Prostate gland (tissue), 2 donors: ENCODE data around the gene LIMS3.
"Not testable (repeated sequence)": the region's sequence is repeated elsewhere in the genome, so short reads cannot be mapped to it uniquely, and the experiment has no call there.

Source experiments
- CTCF ChIP-seq, 4 experiments: fragments of 200-600 bp in 2 of 4; fragments of 450-650 bp in 2 of 4; sonication (generic) in 2 of 4; IDR thresholded peaks; 1 replicate in 3 of 4; 2 replicates in 1 of 4; pipeline ENCODE4 v1.5.1; 2016 to 2019; ENCODE audit warnings: antibody characterized with exemption in 4 of 4, mild to moderate bottlenecking in 2 of 4, moderate library complexity in 2 of 4
- POLR2AphosphoS5 ChIP-seq: sonication (generic); formaldehyde crosslinking; IDR thresholded peaks from one replicate; pipeline ENCODE4 v1.6.1; 2017; ENCODE audit warnings: antibody characterized with exemption

DNA sequence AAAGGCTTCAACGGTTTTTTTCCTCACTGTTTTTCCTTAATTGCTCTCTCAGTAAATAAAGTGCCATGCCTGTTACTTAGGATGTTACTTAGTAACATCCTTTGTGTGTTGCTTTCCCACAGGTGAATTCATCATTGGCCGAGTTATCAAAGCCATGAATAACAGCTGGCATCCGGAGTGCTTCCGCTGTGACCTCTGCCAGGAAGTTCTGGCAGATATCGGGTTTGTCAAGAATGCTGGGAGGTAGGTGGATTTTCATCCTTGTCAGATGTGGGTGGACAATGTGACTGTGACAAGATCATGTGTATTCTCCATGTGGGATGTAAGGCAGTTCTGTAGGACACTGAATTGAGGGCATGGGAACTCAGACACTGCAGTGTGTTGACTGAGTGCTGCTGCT lies 17.3 kb downstream of the LIMS3 start:
- TF ChIP-seq CTCF (IDR thresholded peaks at IDR 0.05); POLR2AphosphoS5: not testable (repeated sequence)
